GM13977 (cell line): Measurements from ENCODE around the gene AHI1.

Experiments
- DNase-seq: peaks from one replicate; pipeline ENCODE4 v3.0.0; 2012; ENCODE audit warnings: low spot score
- CTCF ChIP-seq: IDR thresholded peaks from 2 replicates; pipeline ENCODE4 v1.5.1; 2012; ENCODE audit warnings: mild to moderate bottlenecking, control low read depth; ENCODE audit not compliant: insufficient read depth; ENCODE audit errors: extremely low read depth, missing control alignments
- in situ Hi-C: fragments of 300-500 bp; cut with MboI; formaldehyde crosslinking; loops from one replicate; pipeline ENCODE4 v1.12.0; 2022; ENCODE audit warnings: low sequenced_read_pairs, low pct_unique_long_range_greater_than_20kb, mixed read lengths, inconsistent platforms; ENCODE audit not compliant: unreplicated experiment

Gene AHI1

GRCh38 chr6:135243871-135244796 is 253.4 kb downstream of the AHI1 start:
- in situ Hi-C loops, result no loop called here
- DNase-seq, result no peak
- no peak for TF ChIP-seq CTCF

- in situ Hi-C loops, result no loop called here
- TF ChIP-seq CTCF, result no peak
- no peak for DNase-seq
These were observed 256.8 kb downstream of the AHI1 start for GRCh38 chr6:135240711-135241110.

- no peak for DNase-seq
- no peak for TF ChIP-seq CTCF
- in situ Hi-C loops, result no loop called here
These were observed 260.8 kb downstream of the AHI1 start for GRCh38 chr6:135236732-135237131.

- no peak for DNase-seq
- TF ChIP-seq CTCF, result no peak
- in situ Hi-C loops, result no loop called here
These were observed 261.2 kb downstream of the AHI1 start for GRCh38 chr6:135236319-135236718.

- in situ Hi-C loops, result no loop called here
- no peak for TF ChIP-seq CTCF
- no peak for DNase-seq
These were observed 261.8 kb downstream of the AHI1 start for GRCh38 chr6:135235716-135236115.

GRCh38 chr6:135234492-135234780 is 263.1 kb downstream of the AHI1 start:
- in situ Hi-C loops, result no loop called here
- TF ChIP-seq CTCF, result no peak
- no peak for DNase-seq
